Duodenal mucosa (tissue), 2 donors: ENCODE results near the gene NET1.

Experiments
- H3K27ac ChIP-seq: one replicate; pipeline ENCODE4 v1.7.0; 2013; ENCODE audit warnings: low read depth, low read length
- H3K27me3 ChIP-seq, 2 donors: one replicate each; pipeline ENCODE4 v1.7.0; 2013; ENCODE audit warnings: low read length in 2 of 2, control low read depth in 1 of 2; ENCODE audit not compliant: insufficient read depth in 2 of 2, control insufficient read depth in 1 of 2
- H3K36me3 ChIP-seq, 2 donors: one replicate each; pipeline ENCODE4 v1.7.0; 2013; ENCODE audit warnings: low read length in 2 of 2, control low read depth in 1 of 2; ENCODE audit not compliant: insufficient read depth in 2 of 2, control insufficient read depth in 1 of 2
- H3K4me1 ChIP-seq, 2 donors: one replicate each; pipeline ENCODE4 v1.7.0; 2013; ENCODE audit warnings: low read length in 2 of 2, control low read depth in 1 of 2; ENCODE audit not compliant: insufficient read depth in 2 of 2, control insufficient read depth in 1 of 2
- H3K4me3 ChIP-seq, 2 donors: one replicate each; pipeline ENCODE4 v1.7.0; 2013; ENCODE audit warnings: low read length in 2 of 2, low read depth in 1 of 2
- H3K9ac ChIP-seq, 2 donors: one replicate each; pipeline ENCODE4 v1.7.0; 2013; ENCODE audit warnings: low read length in 2 of 2, low read depth in 1 of 2
- H3K9me3 ChIP-seq, 2 donors: one replicate each; pipeline ENCODE4 v1.7.0; 2013; ENCODE audit warnings: low read length in 2 of 2, control low read depth in 1 of 2; ENCODE audit not compliant: control insufficient read depth in 1 of 2

NET1 gene

GRCh38 chr10:5461914-5462840, 49.8 kb downstream of the NET1 start:
- no peak overlapping the region for H3K4me3 ChIP-seq
- no peak overlapping the region for H3K27ac ChIP-seq
- peaks cover 10 to 17% of the 10 kb centered on the region in 2 donors for H3K4me1 ChIP-seq

GRCh38 chr10:5462841-5463293, 50.5 kb downstream of the NET1 start:
- Histone ChIP-seq H3K36me3 (peaks cover 12 to 24% of the 10 kb centered on the region in 2 donors), H3K9me3 (no peaks in the 10 kb centered on the region), H3K9ac (no peak overlapping the region), H3K27ac (no peak overlapping the region), H3K4me1 (peaks cover 10 to 24% of the 10 kb centered on the region in 2 donors), H3K27me3 (no peaks in the 10 kb centered on the region), H3K4me3 (no peak overlapping the region)

More at GRCh38 chr10:5461914-5462840, 49.8 kb downstream of the NET1 start:
- Histone ChIP-seq H3K9ac (no peak overlapping the region), H3K36me3 (peaks cover 12 to 27% of the 10 kb centered on the region in 2 donors), H3K9me3 (no peaks in the 10 kb centered on the region), H3K27me3 (no peaks in the 10 kb centered on the region)

GRCh38 chr10:5464546-5464945, 52.2 kb downstream of the NET1 start:
- no peak overlapping the region for H3K4me3 ChIP-seq
- H3K9ac ChIP-seq: no peak overlapping the region
- no peak overlapping the region for H3K27ac ChIP-seq
- peaks cover 2 to 9% of the 10 kb centered on the region in 2 donors for H3K36me3 ChIP-seq
- H3K27me3 ChIP-seq: no peaks in the 10 kb centered on the region
- H3K9me3 ChIP-seq: peaks cover 0 to 5% of the 10 kb centered on the region in 2 donors
- H3K4me1 ChIP-seq: peaks cover 10 to 24% of the 10 kb centered on the region in 2 donors

- H3K27me3 ChIP-seq: no peaks in the 10 kb centered on the region
- peak overlapping the region; percentile 47 to 48 for H3K9ac ChIP-seq
- H3K27ac ChIP-seq: peak overlapping the region; percentile 61
- H3K9me3 ChIP-seq: peaks cover 0 to 5% of the 10 kb centered on the region in 2 donors
- no peak overlapping the region for H3K4me3 ChIP-seq
- H3K4me1 ChIP-seq: peaks cover 10 to 24% of the 10 kb centered on the region in 2 donors
- H3K36me3 ChIP-seq: no peaks in the 10 kb centered on the region
Observed at GRCh38 chr10:5465976-5466450, 53.7 kb downstream of the NET1 start.

- peak overlapping the region; percentile 61 for H3K27ac ChIP-seq
- no peak overlapping the region for H3K4me3 ChIP-seq
- peaks cover 0 to 5% of the 10 kb centered on the region in 2 donors for H3K9me3 ChIP-seq
Observed at GRCh38 chr10:5466451-5467206, 54.3 kb downstream of the NET1 start.

GRCh38 chr10:5467207-5467535, 54.8 kb downstream of the NET1 start:
- Histone ChIP-seq H3K36me3 (no peaks in the 10 kb centered on the region), H3K9ac (peak overlapping the region in 1 of 2 donors; percentile 48), H3K27me3 (no peaks in the 10 kb centered on the region), H3K9me3 (peaks cover 0 to 5% of the 10 kb centered on the region in 2 donors), H3K4me3 (no peak overlapping the region), H3K27ac (no peak overlapping the region), H3K4me1 (peaks cover 10 to 24% of the 10 kb centered on the region in 2 donors)

More at GRCh38 chr10:5466451-5467206, 54.3 kb downstream of the NET1 start:
- Histone ChIP-seq H3K9ac (peak overlapping the region; percentile 47 to 48), H3K36me3 (no peaks in the 10 kb centered on the region), H3K4me1 (peaks cover 10 to 24% of the 10 kb centered on the region in 2 donors), H3K27me3 (no peaks in the 10 kb centered on the region)

- H3K36me3 ChIP-seq: no peaks in the 10 kb centered on the region
- H3K27me3 ChIP-seq: no peaks in the 10 kb centered on the region
- no peak overlapping the region for H3K27ac ChIP-seq
- H3K9me3 ChIP-seq: peaks cover 0 to 5% of the 10 kb centered on the region in 2 donors
- peak overlapping the region in 1 of 2 donors; percentile 48 for H3K9ac ChIP-seq
- no peak overlapping the region for H3K4me3 ChIP-seq
- H3K4me1 ChIP-seq: peaks cover 10 to 24% of the 10 kb centered on the region in 2 donors
Observed at GRCh38 chr10:5467634-5468255, 55.4 kb downstream of the NET1 start.

- H3K27me3 ChIP-seq: no peaks in the 10 kb centered on the region
- peaks cover 0 to 5% of the 10 kb centered on the region in 2 donors for H3K9me3 ChIP-seq
- no peak overlapping the region for H3K9ac ChIP-seq
- H3K36me3 ChIP-seq: no peaks in the 10 kb centered on the region
- H3K27ac ChIP-seq: no peak overlapping the region
- no peak overlapping the region for H3K4me3 ChIP-seq
- peaks cover 10 to 24% of the 10 kb centered on the region in 2 donors for H3K4me1 ChIP-seq
Observed at GRCh38 chr10:5468262-5469106, 56.1 kb downstream of the NET1 start.

- Histone ChIP-seq H3K27me3 (no peaks in the 10 kb centered on the region), H3K4me1 (peaks cover 10 to 24% of the 10 kb centered on the region in 2 donors), H3K9me3 (peaks cover 0 to 5% of the 10 kb centered on the region in 2 donors), H3K4me3 (no peak overlapping the region), H3K36me3 (no peaks in the 10 kb centered on the region), H3K9ac (no peak overlapping the region), H3K27ac (no peak overlapping the region)
Observed at GRCh38 chr10:5469353-5470061, 57.1 kb downstream of the NET1 start.
